Muscle layer of colon (tissue), 2 donors: ENCODE results near the gene PPIL1.

Experiments
- H3K27ac ChIP-seq: one replicate; pipeline ENCODE4 v1.7.0; 2013; ENCODE audit warnings: low read depth, mild to moderate bottlenecking, low read length, moderate library complexity
- H3K27me3 ChIP-seq, 2 donors: one replicate each; pipeline ENCODE4 v1.7.0; 2013; ENCODE audit warnings: low read length in 2 of 2, mild to moderate bottlenecking in 2 of 2; ENCODE audit not compliant: insufficient read depth in 2 of 2, control insufficient read depth in 1 of 2
- H3K36me3 ChIP-seq: one replicate; pipeline ENCODE4 v1.7.0; 2013; ENCODE audit warnings: mild to moderate bottlenecking, low read length; ENCODE audit not compliant: insufficient read depth
- H3K4me1 ChIP-seq: one replicate; pipeline ENCODE4 v1.7.0; 2013; ENCODE audit warnings: mild to moderate bottlenecking, low read length; ENCODE audit not compliant: insufficient read depth
- H3K4me3 ChIP-seq, 2 donors: one replicate each; pipeline ENCODE4 v1.7.0; 2013; ENCODE audit warnings: low read length in 2 of 2, low read depth in 1 of 2, mild to moderate bottlenecking in 1 of 2, moderate library complexity in 1 of 2
- H3K9ac ChIP-seq: one replicate; pipeline ENCODE4 v1.7.0; 2013; ENCODE audit warnings: low read length
- H3K9me3 ChIP-seq: one replicate; pipeline ENCODE4 v1.7.0; 2013; ENCODE audit warnings: mild to moderate bottlenecking, low read length
- donor health status: abdominal sarcoma.
- donor health status: Adenocarcinoma of cecum.

The PPIL1 gene

DNA sequence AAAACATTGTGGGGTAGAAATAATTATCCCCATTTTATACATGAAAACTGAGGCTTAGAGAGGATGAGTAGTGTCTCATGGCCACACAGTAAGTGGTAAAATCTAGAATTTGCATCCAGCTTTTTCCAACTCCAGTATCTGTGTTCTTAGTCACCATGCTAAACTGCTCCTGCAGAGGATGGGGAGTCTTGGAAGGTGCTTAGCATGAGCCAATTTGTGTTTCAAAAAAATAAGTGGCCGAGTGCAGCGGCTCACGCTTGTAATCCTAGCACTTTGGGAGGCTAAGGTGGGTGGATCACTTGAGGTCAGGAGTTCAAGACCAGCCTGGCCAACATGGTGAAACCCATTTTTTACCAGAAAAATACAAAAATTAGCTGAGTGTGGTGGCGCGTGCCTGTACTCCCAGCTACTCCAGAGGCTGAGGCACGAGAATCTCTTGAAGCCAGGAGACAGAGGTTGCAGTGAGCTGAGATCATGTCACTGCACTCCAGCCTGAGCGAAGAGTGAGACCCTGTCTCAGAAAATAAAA, 13.6 kb upstream of the PPIL1 start:
- H3K9me3 ChIP-seq, result no peaks in the 10 kb centered on the region
- H3K27ac ChIP-seq, result no peak overlapping the region
- H3K27me3 ChIP-seq, result no peaks in the 10 kb centered on the region
- H3K9ac ChIP-seq, result no peak overlapping the region
- no peaks in the 10 kb centered on the region for H3K36me3 ChIP-seq
- peaks cover 17% of the 10 kb centered on the region for H3K4me1 ChIP-seq
- H3K4me3 ChIP-seq, result no peak overlapping the region

DNA sequence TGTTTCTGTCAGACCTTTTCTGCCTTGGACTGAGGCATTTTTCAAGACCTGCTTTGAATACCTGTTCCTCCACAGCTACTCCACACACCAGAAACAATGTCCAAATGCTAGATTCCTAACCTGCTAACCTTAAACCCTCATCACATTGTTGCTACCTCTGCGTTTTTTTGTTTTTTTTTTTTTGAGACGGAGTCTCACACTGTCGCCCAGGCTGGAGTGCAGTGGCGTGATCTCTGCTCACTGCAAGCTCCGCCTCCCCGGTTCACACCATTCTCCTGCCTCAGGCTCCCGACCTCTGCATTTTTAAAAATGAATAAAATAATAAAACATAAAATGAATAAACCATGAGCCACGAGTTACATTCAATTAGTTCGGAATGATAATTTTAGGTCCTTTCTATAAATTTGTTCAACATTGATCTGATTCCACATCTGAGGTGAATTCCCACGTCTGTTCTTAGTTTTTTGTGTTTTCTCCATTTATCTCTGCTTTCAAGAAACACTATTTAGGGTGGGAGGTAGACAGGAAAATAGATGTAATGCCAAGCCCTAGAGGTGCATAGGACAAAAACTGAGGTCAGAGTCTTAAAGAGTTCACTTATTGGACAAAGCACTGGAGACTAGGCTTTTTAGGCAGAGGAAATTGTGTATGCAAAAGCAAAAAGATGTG, 12.5 kb upstream of the PPIL1 start:
- peak overlapping the region in 1 of 2 donors; percentile 88 for H3K4me3 ChIP-seq
- peak overlapping the region; percentile 39 for H3K27ac ChIP-seq
- H3K9me3 ChIP-seq, result no peaks in the 10 kb centered on the region
- peaks cover 17% of the 10 kb centered on the region for H3K4me1 ChIP-seq
- no peaks in the 10 kb centered on the region for H3K36me3 ChIP-seq
- no peaks in the 10 kb centered on the region for H3K27me3 ChIP-seq
- no peak overlapping the region for H3K9ac ChIP-seq

DNA sequence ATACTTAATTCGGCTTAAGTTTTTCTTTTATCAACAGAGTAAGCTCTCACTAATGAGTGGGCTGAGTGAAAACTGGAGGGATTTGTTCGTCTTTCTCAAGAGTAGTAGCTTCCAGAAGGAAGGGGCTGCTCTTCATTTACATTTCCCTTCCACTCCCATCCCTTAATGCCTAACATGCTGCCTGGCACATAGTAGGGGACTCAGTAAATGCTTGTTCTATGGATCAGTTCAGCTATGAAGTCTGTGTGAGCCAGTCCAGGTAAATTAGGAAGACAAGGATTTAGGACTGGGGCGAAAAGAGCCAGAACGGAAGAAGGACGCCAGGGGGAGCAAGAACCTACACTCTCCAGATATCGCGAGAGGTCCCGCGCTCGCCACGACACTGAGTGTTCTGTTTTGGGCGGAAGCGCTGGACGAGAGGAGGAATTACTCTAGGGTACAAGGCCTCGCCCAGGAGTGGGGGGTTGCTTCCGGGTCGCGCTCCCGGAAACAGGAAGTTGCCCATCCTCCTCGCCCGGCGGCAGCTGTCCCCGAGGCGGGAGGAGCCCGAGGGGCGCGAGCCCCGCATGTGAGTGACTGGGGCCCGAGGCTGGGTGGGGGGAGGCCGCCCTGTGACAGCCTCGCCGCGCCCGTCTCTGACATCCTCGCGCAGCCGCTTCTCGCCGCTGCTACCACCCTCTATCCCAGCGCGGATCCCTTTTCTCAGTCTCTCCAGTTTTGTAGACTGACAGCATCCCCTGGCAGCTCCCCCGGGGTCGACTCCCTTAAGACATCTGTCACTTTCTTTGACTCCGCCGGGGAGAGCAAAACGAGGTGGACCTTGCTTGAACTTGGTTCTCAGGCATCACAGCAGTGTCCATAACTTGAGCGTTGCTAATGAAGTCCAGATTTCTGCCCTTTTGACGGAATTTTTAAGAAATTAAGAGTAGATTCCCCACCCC, 11.1 kb upstream of the PPIL1 start, which contains the start of gene C6orf89:
TSS of gene C6orf89 (plus strand) at position 492 of the 941 bp plus-strand sequence. CDS start 13,493 bp downstream, outside the sequence.
- peak within 1 kb of the TSS; percentile 83 for H3K9ac ChIP-seq
- H3K9me3 ChIP-seq, result no peaks in the 10 kb centered on the region
- peak within 1 kb of the TSS; percentile 75 to 88 for H3K4me3 ChIP-seq
- H3K27ac ChIP-seq, result peak within 1 kb of the TSS; percentile 92
- H3K27me3 ChIP-seq, result no peaks in the 10 kb centered on the region
- no peaks in the 10 kb centered on the region for H3K36me3 ChIP-seq
- peaks cover 17% of the 10 kb centered on the region for H3K4me1 ChIP-seq

DNA sequence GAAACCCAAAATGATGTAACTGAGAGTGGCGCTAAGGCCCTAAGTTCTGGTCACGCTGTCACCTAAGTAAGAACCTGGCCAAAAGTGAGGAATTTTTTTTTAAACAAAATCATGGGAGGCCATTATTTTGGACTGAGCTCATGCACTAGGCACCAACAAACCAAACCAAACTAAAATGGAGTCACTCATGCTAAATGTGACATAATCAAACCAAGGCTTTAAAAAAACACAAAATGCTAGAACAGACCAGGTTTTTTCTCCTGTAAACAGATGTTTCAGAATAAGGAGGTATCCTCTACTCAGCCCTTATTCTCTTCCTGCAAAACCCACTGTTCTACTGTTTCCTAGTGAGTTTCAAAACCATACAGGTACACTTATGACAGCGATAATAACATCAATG, 10.0 kb upstream of the PPIL1 start:
- Histone ChIP-seq H3K27me3 (no peaks in the 10 kb centered on the region), H3K9me3 (no peaks in the 10 kb centered on the region), H3K4me1 (peaks cover 17% of the 10 kb centered on the region), H3K36me3 (no peaks in the 10 kb centered on the region), H3K9ac (no peak overlapping the region), H3K27ac (no peak overlapping the region), H3K4me3 (no peak overlapping the region)

DNA sequence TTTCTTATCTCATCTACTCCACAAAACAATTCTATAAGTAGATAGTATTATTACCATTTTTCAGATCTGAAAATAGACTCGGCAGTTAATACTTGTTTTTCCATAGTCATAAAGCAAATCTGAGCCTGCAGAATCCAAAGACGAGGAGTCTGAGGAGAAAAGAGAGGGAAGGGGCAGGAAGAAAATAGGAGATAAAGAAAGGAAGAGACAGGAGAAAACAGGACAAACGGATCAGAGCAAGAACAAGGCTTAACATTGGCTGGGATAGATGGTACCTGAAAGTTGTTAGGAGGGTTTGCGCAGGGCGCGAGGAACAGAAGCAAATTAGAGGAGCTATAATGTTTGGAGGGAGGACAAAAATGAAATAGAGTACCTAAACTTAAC, 639 bp upstream of the PPIL1 start:
- Histone ChIP-seq H3K4me3 (peak overlapping the region; percentile 67 to 100), H3K27ac (peak overlapping the region; percentile 92), H3K27me3 (no peaks in the 10 kb centered on the region), H3K36me3 (no peaks in the 10 kb centered on the region), H3K4me1 (peaks cover 17% of the 10 kb centered on the region), H3K9me3 (no peaks in the 10 kb centered on the region), H3K9ac (peak overlapping the region; percentile 42)

DNA sequence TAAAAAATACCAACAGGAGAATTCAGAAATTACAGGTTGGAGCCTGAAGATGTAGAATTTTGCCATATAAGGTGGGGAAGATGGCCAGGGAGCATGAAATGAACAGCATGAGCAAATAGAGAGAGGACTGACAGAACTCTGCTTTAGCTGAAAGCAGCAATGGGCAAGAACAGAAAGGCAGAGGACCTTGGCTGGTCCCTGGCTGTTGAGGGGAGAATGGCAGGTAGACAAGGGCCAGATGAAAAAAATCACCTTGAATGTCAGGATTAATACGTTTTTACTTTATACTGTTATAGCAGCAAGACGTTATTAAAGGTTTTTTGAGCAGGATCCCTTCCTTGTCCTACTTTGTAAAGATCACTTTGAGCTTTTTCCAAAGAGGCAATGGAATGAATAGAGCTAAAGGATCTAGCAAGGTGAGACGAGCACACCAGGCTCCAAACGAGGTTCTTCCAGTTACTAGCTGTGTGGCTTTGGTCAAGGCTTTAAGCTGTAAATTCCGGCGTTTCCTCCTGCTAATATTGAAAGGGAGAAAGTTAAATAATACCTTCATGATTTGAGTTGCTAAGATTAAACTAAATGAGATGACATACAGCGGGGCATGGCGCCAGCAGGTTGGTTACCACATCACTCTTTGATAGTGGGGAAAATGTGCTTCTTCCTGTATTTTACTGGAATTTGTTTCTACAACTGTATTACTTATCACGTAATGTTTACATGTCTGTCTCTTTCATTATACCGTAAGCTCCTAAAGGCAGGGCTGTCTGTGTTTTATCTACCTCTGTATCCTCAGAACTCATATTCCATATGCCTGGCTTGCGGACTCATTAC, 776 bp downstream of the PPIL1 start:
- no peaks in the 10 kb centered on the region for H3K27me3 ChIP-seq
- peak overlapping the region; percentile 67 to 100 for H3K4me3 ChIP-seq
- no peaks in the 10 kb centered on the region for H3K36me3 ChIP-seq
- peak overlapping the region; percentile 42 for H3K9ac ChIP-seq
- H3K9me3 ChIP-seq, result no peaks in the 10 kb centered on the region
- peak overlapping the region; percentile 92 for H3K27ac ChIP-seq
- peaks cover 17% of the 10 kb centered on the region for H3K4me1 ChIP-seq

DNA sequence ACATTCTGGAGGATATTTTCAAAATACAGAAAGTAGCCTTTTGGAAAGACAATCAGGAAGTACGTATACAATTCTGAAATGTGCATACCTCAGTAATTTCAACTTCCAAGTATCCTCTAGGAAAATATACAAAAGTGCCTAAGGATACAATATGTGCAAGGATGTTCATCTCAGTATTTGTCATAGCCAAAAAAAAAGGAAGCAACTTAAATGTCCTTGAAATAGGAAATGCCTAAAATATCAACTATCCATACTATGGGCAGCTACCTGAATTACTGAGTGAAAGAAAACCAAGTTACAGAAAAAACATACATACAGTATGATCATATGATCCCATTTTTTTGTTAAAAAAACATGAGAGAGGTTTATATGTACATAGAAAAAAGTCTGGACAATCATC, 1.5 kb downstream of the PPIL1 start:
- Histone ChIP-seq H3K27ac (no peak overlapping the region), H3K36me3 (no peaks in the 10 kb centered on the region), H3K9me3 (no peaks in the 10 kb centered on the region), H3K4me3 (no peak overlapping the region), H3K4me1 (peaks cover 17% of the 10 kb centered on the region), H3K27me3 (no peaks in the 10 kb centered on the region), H3K9ac (no peak overlapping the region)

DNA sequence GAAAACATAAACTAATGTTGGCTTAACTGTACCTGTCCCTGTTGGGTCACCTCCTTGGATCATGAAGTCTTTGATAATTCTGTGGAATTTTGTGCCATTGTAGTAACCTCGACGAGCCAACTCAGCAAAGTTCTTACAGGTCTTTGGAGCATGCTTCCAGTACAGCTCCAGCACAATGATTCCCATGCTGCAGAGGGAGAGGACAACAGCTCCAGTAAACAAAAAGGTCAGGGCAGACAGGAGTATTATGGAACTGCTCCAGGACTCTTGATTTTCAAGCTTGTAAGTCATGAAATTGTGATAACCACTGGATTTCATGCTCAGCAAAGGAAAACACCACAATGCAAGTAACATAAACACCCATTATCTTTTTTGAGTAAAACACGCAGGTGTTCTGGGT, 2.9 kb downstream of the PPIL1 start:
- no peak overlapping the region for H3K4me3 ChIP-seq
- no peaks in the 10 kb centered on the region for H3K27me3 ChIP-seq
- H3K9me3 ChIP-seq, result no peaks in the 10 kb centered on the region
- H3K36me3 ChIP-seq, result no peaks in the 10 kb centered on the region
- peaks cover 17% of the 10 kb centered on the region for H3K4me1 ChIP-seq
- H3K9ac ChIP-seq, result no peak overlapping the region
- H3K27ac ChIP-seq, result no peak overlapping the region

DNA sequence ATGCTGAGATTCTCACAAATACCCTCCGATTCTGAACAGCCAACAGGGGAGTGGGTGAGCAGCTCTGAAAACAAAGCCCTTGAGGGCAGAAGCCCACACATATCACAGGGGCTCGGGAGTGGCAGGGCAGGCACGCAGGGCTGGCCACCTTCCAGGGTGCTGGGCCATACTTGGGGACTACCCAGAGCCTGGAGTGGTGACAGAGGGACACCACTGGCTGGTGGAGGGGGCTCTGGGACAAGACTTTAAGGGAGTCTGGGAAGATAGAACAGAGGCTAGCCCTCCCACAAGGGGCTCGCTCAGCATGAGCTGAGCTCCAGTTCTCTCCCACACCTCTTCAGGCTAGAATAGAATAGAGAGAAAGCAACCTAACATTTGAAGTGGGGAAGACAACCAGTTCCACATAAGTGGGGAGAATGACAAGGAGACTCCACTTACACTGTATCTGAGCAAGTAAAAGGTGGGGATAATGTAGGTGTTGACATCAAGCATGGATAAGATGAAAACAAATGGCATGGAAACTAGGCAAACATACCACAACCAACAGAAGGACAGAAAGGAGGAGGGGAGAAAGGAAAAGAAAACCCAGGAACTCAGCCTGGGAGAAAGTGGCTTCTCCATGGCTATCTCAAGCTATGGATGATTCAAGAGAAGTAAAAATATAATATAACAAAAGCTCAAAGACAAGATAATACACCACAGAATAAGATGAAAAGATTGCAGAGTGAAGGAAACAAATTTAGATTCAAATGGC, 7.0 kb downstream of the PPIL1 start:
- Histone ChIP-seq H3K27me3 (no peaks in the 10 kb centered on the region), H3K36me3 (peaks cover 6% of the 10 kb centered on the region), H3K27ac (no peak overlapping the region), H3K4me3 (no peak overlapping the region), H3K9ac (no peak overlapping the region), H3K4me1 (no peaks in the 10 kb centered on the region), H3K9me3 (no peaks in the 10 kb centered on the region)

DNA sequence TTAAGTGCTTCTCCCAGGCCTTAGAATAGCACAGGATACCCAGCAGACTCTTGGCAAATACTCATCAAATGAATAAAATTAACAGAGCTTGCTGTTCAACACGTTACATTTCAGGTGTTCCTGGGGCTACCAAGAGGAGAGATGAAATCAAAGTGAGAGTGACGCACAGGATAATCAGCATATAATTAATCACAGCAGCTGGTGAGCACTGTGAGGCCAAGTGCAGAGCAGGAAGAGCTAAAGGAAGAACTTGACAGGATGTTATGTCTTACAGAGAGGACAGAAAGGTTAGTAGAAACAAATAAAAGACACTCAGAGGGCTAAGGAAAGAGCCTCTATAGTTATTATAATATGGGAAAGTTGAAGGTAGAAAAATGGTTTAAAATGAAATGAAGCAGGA, 8.8 kb downstream of the PPIL1 start:
- H3K36me3 ChIP-seq, result peaks cover 6% of the 10 kb centered on the region
- H3K9ac ChIP-seq, result no peak overlapping the region
- no peak overlapping the region for H3K27ac ChIP-seq
- H3K4me1 ChIP-seq, result no peaks in the 10 kb centered on the region
- no peak overlapping the region for H3K4me3 ChIP-seq
- H3K27me3 ChIP-seq, result no peaks in the 10 kb centered on the region
- H3K9me3 ChIP-seq, result no peaks in the 10 kb centered on the region
